IMR-90 (cell line): ENCODE measurements around the gene PFKL. TPM values are rescaled to one million over a fixed set of nuclear protein-coding genes. Genes with fewer than 3 reads are reported as not detected.

Experiments
- ATAC-seq: fragments of 200-7000 bp; cut with Tn5 transposase; 2 replicates; pipeline ENCODE4 v1.9.1; 2020; ENCODE audit warnings: low read depth, mild to moderate bottlenecking, moderate library complexity
- BruUV-seq: library from RNA; stranded (reverse); fragments of 400-500 nt; replicated peaks from 2 replicates; lab custom pipeline; 2021; lab: Mats Ljungman, UMichigan
- CTCF ChIA-PET: fragments of 300-600 bp; formaldehyde crosslinking; extraction: SDS; loops from one replicate; lab custom pipeline; 2021; ENCODE audit warnings: antibody characterized with exemption; lab: Yijun Ruan, JAX
- POLR2A ChIA-PET: fragments of 300-600 bp; sonication (Branson Sonifier 250); formaldehyde crosslinking; loops from one replicate; lab custom pipeline; 2022; ENCODE audit warnings: antibody characterized with exemption; ENCODE audit not compliant: unreplicated experiment; lab: Charles Lee
- DNase-seq: peaks from one replicate; pipeline ENCODE4 v3.0.0; 2013
- H2AFZ ChIP-seq: replicated peaks from 2 replicates; pipeline ENCODE3; 2013; ENCODE audit warnings: low read length, mild to moderate bottlenecking; ENCODE audit not compliant: poor library complexity
- H2AK5ac ChIP-seq: 2 replicates; pipeline ENCODE4 v1.6.1; 2013; ENCODE audit warnings: low read depth, low read length, inconsistent platforms
- H2AK9ac ChIP-seq: replicated peaks from 2 replicates; pipeline ENCODE3; 2013; ENCODE audit warnings: mild to moderate bottlenecking, low read depth, low read length, moderate library complexity; ENCODE audit not compliant: poor library complexity
- H2BK120ac ChIP-seq: 2 replicates; pipeline ENCODE4 v1.6.1; 2013; ENCODE audit warnings: low read depth, low read length, inconsistent platforms
- H2BK15ac ChIP-seq: 3 replicates; pipeline ENCODE4 v1.6.1; 2013; ENCODE audit warnings: low read depth, low read length, inconsistent platforms
- H2BK20ac ChIP-seq: 2 replicates; pipeline ENCODE4 v1.6.1; 2013; ENCODE audit warnings: low read depth, mild to moderate bottlenecking, inconsistent platforms, low read length, moderate library complexity
- H2BK5ac ChIP-seq: 2 replicates; pipeline ENCODE4 v1.6.1; 2013; ENCODE audit warnings: mild to moderate bottlenecking, low read depth, low read length, inconsistent platforms; ENCODE audit not compliant: poor library complexity, severe bottlenecking
- H3K14ac ChIP-seq: replicated peaks from 2 replicates; pipeline ENCODE4 v1.6.1; 2013; ENCODE audit warnings: low read depth, low read length, inconsistent platforms
- H3K18ac ChIP-seq: 2 replicates; pipeline ENCODE4 v1.6.1; 2013; ENCODE audit warnings: low read depth, low read length, control low read depth
- H3K23ac ChIP-seq: 2 replicates; pipeline ENCODE4 v1.6.1; 2013; ENCODE audit warnings: low read depth, low read length, inconsistent platforms
- H3K27ac ChIP-seq: 2 replicates; pipeline ENCODE4 v1.5.1; 2013; ENCODE audit warnings: mild to moderate bottlenecking, control low read depth, low read length; ENCODE audit not compliant: insufficient read depth
- H3K27me3 ChIP-seq: 2 replicates; pipeline ENCODE4 v1.6.1; 2013; ENCODE audit warnings: low read length; ENCODE audit not compliant: control insufficient read depth, insufficient read depth
- H3K36me3 ChIP-seq: 2 replicates; pipeline ENCODE4 v1.6.1; 2013; ENCODE audit warnings: low read length, mixed read lengths; ENCODE audit not compliant: control insufficient read depth, insufficient read depth
- H3K4ac ChIP-seq: 2 replicates; pipeline ENCODE4 v1.6.1; 2013; ENCODE audit warnings: low read depth, low read length, inconsistent platforms
- H3K4me1 ChIP-seq: 2 replicates; pipeline ENCODE4 v1.6.1; 2013; ENCODE audit warnings: low read length, mixed read lengths; ENCODE audit not compliant: control insufficient read depth, insufficient read depth
- H3K4me2 ChIP-seq: 2 replicates; pipeline ENCODE4 v1.6.1; 2013; ENCODE audit warnings: low read depth, mild to moderate bottlenecking, control low read depth, low read length, moderate library complexity
- H3K4me3 ChIP-seq: 2 replicates; pipeline ENCODE4 v1.5.1; 2013; ENCODE audit warnings: low read depth, mild to moderate bottlenecking, control low read depth, low read length, moderate library complexity; ENCODE audit not compliant: insufficient read depth
- H3K56ac ChIP-seq: 2 replicates; pipeline ENCODE4 v1.6.1; 2013; ENCODE audit warnings: low read length, inconsistent platforms; ENCODE audit not compliant: insufficient read depth; ENCODE audit errors: extremely low read depth
- H3K79me1 ChIP-seq, 2 experiments: 2 replicates each; pipeline ENCODE4 v1.6.1; 2013; ENCODE audit warnings: low read length in 2 of 2, inconsistent platforms in 1 of 2, low read depth in 1 of 2
- H3K9ac ChIP-seq: 2 replicates; pipeline ENCODE4 v1.6.1; 2013; ENCODE audit warnings: low read depth, low read length, control low read depth
- H3K9me1 ChIP-seq: 2 replicates; pipeline ENCODE4 v1.6.1; 2013; ENCODE audit warnings: low read length, inconsistent platforms; ENCODE audit not compliant: insufficient read depth
- H3K9me3 ChIP-seq: 2 replicates; pipeline ENCODE4 v1.6.1; 2013; ENCODE audit warnings: low read length; ENCODE audit not compliant: control insufficient read depth, insufficient read depth
- H4K20me1 ChIP-seq: 2 replicates; pipeline ENCODE4 v1.6.1; 2013; ENCODE audit warnings: low read length, inconsistent platforms; ENCODE audit not compliant: insufficient read depth
- H4K5ac ChIP-seq: 2 replicates; pipeline ENCODE4 v1.6.1; 2013; ENCODE audit warnings: mild to moderate bottlenecking, low read depth, low read length, control low read depth
- H4K8ac ChIP-seq, 2 experiments: 2 replicates each; pipeline ENCODE4 v1.6.1; 2013; ENCODE audit warnings: low read depth in 2 of 2, low read length in 2 of 2, control low read depth in 1 of 2, inconsistent platforms in 1 of 2
- H4K91ac ChIP-seq: 2 replicates; pipeline ENCODE4 v1.6.1; 2013; ENCODE audit warnings: low read depth, low read length, inconsistent platforms; ENCODE audit not compliant: insufficient read depth
- BHLHE40 ChIP-seq: fragments of 150-350 bp; IDR thresholded peaks from 2 replicates; pipeline ENCODE4 v1.6.1; 2016; ENCODE audit warnings: mild to moderate bottlenecking, low read depth, low read length
- CEBPB ChIP-seq: IDR thresholded peaks from 2 replicates; pipeline ENCODE4 v1.6.1; 2012; ENCODE audit warnings: low read depth, low read length, improper control_type of control experiment
- CHD1 ChIP-seq: IDR thresholded peaks from 2 replicates; pipeline ENCODE4 v1.6.1; 2012; ENCODE audit warnings: low read depth, low read length, improper control_type of control experiment
- CTCF ChIP-seq: conservative IDR thresholded peaks from 2 replicates; pipeline ENCODE4 v1.5.1; 2012; ENCODE audit warnings: mild to moderate bottlenecking, low read depth, low read length, improper control_type of control experiment
- ELK1 ChIP-seq: fragments of 150-350 bp; IDR thresholded peaks from 2 replicates; pipeline ENCODE4 v1.6.1; 2016; ENCODE audit warnings: low read depth, mild to moderate bottlenecking, low read length, moderate library complexity, borderline replicate concordance
- FOS ChIP-seq: fragments of 150-350 bp; IDR thresholded peaks from 2 replicates; pipeline ENCODE4 v1.6.1; 2016; ENCODE audit warnings: low read depth, low read length
- MAFK ChIP-seq: IDR thresholded peaks from 2 replicates; pipeline ENCODE4 v1.6.1; 2012; ENCODE audit warnings: low read depth, low read length, improper control_type of control experiment
- MAZ ChIP-seq: IDR thresholded peaks from 2 replicates; pipeline ENCODE4 v1.6.1; 2012; ENCODE audit warnings: low read depth, mild to moderate bottlenecking, low read length, improper control_type of control experiment, moderate library complexity, borderline replicate concordance
- MXI1 ChIP-seq: IDR thresholded peaks from 2 replicates; pipeline ENCODE4 v1.6.1; 2012; ENCODE audit warnings: low read depth, mild to moderate bottlenecking, low read length, moderate library complexity, borderline replicate concordance
- NFE2L2 ChIP-seq: fragments of 150-350 bp; IDR thresholded peaks from 2 replicates; pipeline ENCODE4 v1.6.1; 2016; ENCODE audit warnings: low read depth, mild to moderate bottlenecking, low read length
- POLR2A ChIP-seq: IDR thresholded peaks from 2 replicates; pipeline ENCODE4 v1.6.1; 2012; ENCODE audit warnings: mild to moderate bottlenecking, low read depth, low read length
- RAD21 ChIP-seq: IDR thresholded peaks from 2 replicates; pipeline ENCODE4 v1.6.1; 2012; ENCODE audit warnings: low read length, improper control_type of control experiment
- RCOR1 ChIP-seq: IDR thresholded peaks from 2 replicates; pipeline ENCODE4 v1.6.1; 2012; ENCODE audit warnings: mild to moderate bottlenecking, low read length, improper control_type of control experiment; ENCODE audit not compliant: insufficient replicate concordance
- RFX5 ChIP-seq: IDR thresholded peaks from 2 replicates; pipeline ENCODE4 v1.8.0; 2012; ENCODE audit warnings: low read depth, mild to moderate bottlenecking, low read length, moderate library complexity
- SMC3 ChIP-seq: fragments of 150-350 bp; IDR thresholded peaks from 2 replicates; pipeline ENCODE4 v1.6.1; 2016; ENCODE audit warnings: low read depth, mild to moderate bottlenecking, antibody characterized with exemption, low read length, moderate library complexity
- WGBS, 2 experiments: methylation state at CpG; one replicate each; pipeline versions ENCODE4 v1.1.5 to v1.1.7; 2013; ENCODE audit warnings: missing lambda C conversion rate in 2 of 2; ENCODE audit not compliant: insufficient read length in 1 of 2; ENCODE audit errors: extremely low coverage in 2 of 2; 5-methylcytosine and 5-hydroxymethylcytosine counted together
- dilution Hi-C: fragments of 300-500 bp; cut with HindIII; formaldehyde crosslinking; loops from one replicate; pipeline ENCODE4 v1.14.3; 2018; ENCODE audit warnings: low sequenced_read_pairs; ENCODE audit not compliant: unreplicated experiment
- in situ Hi-C: fragments of 300-500 bp; cut with MboI; formaldehyde crosslinking; loops from 3 replicates; pipeline ENCODE4 v1.14.3; 2019; ENCODE audit warnings: low sequenced_read_pairs, inconsistent platforms, mixed read lengths
- intact Hi-C: fragments of 100-400 bp; cut with micrococcal nuclease; formaldehyde crosslinking; loops from 2 replicates; pipeline ENCODE4 v1.10.0; 2022
- polyA plus RNA-seq, 3 experiments: library from polyadenylated mRNA; depleted of rRNA; stranded (reverse); fragments of >200 nt; gene quantifications; 2 replicates each; pipeline ENCODE4 v1.2.3, GENCODE V29; 2012; ENCODE audit warnings: low replicate concordance in 1 of 3
- total RNA-seq: library from RNA; depleted of rRNA; stranded (reverse); fragments of >200 nt; gene quantifications from 2 replicates; pipeline ENCODE4 v1.2.3, GENCODE V29; 2012

The PFKL gene
- total and polyA plus RNA-seq, 2 of the 4 experiments (the other 2 are of a cell fraction): 103 to 126 TPM

GRCh38 chr21:44291936-44292811, 7.7 kb upstream of the PFKL start:
- H3K56ac ChIP-seq: no peak overlapping the region
- no peak overlapping the region for H4K5ac ChIP-seq
- H3K4me3 ChIP-seq: no peak overlapping the region
- no peak overlapping the region for H2AFZ ChIP-seq
- H3K4me1 ChIP-seq: no peaks in the 10 kb centered on the region
- H4K8ac ChIP-seq: no peak overlapping the region
- DNase-seq (no peak), ATAC-seq (no peak)
- no TSS peak for BruUV-seq
- intact Hi-C loops: no loop called here
- dilution Hi-C loops: no loop called here
- CTCF ChIA-PET: no interaction called here
- POLR2A ChIA-PET: no interaction called here
- H3K4me2 ChIP-seq: no peak overlapping the region
- no peaks in the 10 kb centered on the region for H3K9me3 ChIP-seq
- H4K91ac ChIP-seq: no peak overlapping the region
- no peak overlapping the region for H2AK5ac ChIP-seq
- H3K9me1 ChIP-seq: no peaks in the 10 kb centered on the region
- H2BK5ac ChIP-seq: no peak overlapping the region
- H3K4ac ChIP-seq: no peak overlapping the region
- H3K23ac ChIP-seq: no peak overlapping the region
- no peak overlapping the region for H2BK120ac ChIP-seq
- H2BK15ac ChIP-seq: no peak overlapping the region
- peak overlapping the region; percentile 55 for H2AK9ac ChIP-seq
- H4K20me1 ChIP-seq: no peaks in the 10 kb centered on the region
- in situ Hi-C loops: no loop called here
- 67% methylated on average over 15 of the region's 25 CpGs; no CpG with 5 or more reads in 1 of the 2 experiments for WGBS, 2 experiments
- no peaks in the 10 kb centered on the region for H3K36me3 ChIP-seq
- H3K27me3 ChIP-seq: peaks cover 18% of the 10 kb centered on the region; the same call in 1 of the 2 replicates
- no peak overlapping the region for H3K9ac ChIP-seq
- no peak overlapping the region for H3K14ac ChIP-seq
- no peak overlapping the region for H3K27ac ChIP-seq
- no peak overlapping the region for H2BK20ac ChIP-seq
- no peak overlapping the region for H3K18ac ChIP-seq
- no peaks in the 10 kb centered on the region for H3K79me1 ChIP-seq
- TF ChIP-seq CTCF: no peak
- no peak for TF ChIP-seq SMC3
- TF ChIP-seq RFX5: no peak
- no peak for TF ChIP-seq ELK1
- TF ChIP-seq MAZ: no peak
- no peak for TF ChIP-seq MXI1
- TF ChIP-seq FOS: no peak
- no peak for TF ChIP-seq MAFK
- TF ChIP-seq BHLHE40: no peak
- no peak for TF ChIP-seq RCOR1
- no peak for TF ChIP-seq NFE2L2
- TF ChIP-seq POLR2A: no peak
- no peak for TF ChIP-seq CEBPB
- no peak for TF ChIP-seq CHD1
- no peak for TF ChIP-seq RAD21
